ENCODE results near the gene SERPINB10. TPM values are rescaled to one million over a fixed set of nuclear protein-coding genes. Genes with fewer than 3 reads are reported as not detected.

SERPINB10 gene
- total and polyA plus RNA-seq, 2 of the 8 experiments (the other 6 are each of a cell fraction or from before 2014, with no cell fraction given): not detected

DNA sequence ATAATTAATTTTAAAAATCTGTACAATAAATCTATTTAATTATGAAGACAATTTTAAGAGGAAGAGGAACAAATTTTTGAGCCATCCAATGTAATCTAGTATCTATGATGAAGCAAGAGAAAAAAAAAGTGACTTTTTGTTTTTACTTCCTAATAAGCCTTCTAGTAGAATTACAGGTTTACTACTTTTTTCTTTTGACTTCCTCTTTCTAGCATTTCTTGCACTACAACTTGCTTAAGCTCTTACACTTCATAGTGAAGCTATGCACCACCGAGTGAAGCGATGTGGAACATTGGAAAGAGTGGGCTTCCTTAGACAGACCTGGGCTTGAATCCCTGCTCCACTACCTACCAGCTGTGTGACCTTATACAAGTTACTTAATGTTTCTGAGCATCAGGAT lies 18.1 kb upstream of the SERPINB10 start:
- Histone ChIP-seq H3K4me1 (replicated peaks in 1 of 4; ENCODE audit: control insufficient read depth in 3 of 4, insufficient read depth in 4 of 4, low read length in 3 of 4) (no peaks in the 10 kb centered on the region), H2BK120ac (replicated peaks; ENCODE audit: low read depth, low read length) (no peak overlapping the region), H3K9me3 (ENCODE audit: insufficient read depth in 2 of 2, low read depth in 1 of 2, low read length in 1 of 2) (no peaks in the 10 kb centered on the region), H4K20me1 (replicated peaks in 1 of 2; ENCODE audit: control insufficient read depth in 1 of 2, insufficient read depth in 2 of 2, low read length in 2 of 2) (no peaks in the 10 kb centered on the region), H4K5ac (ENCODE audit: insufficient read length, low read depth, low read length) (no peak overlapping the region), H3K18ac (ENCODE audit: extremely low read depth, low read length) (no peak overlapping the region), H3K79me1 (ENCODE audit: low read depth, low read length) (no peaks in the 10 kb centered on the region), H4K91ac (replicated peaks; ENCODE audit: insufficient read length, low read length) (no peak overlapping the region), H3K23ac (ENCODE audit: insufficient read length) (no peak overlapping the region), H2AK5ac (ENCODE audit: low read depth, low read length) (no peak overlapping the region), H3K79me2 (ENCODE audit: control insufficient read depth in 1 of 2, insufficient read depth in 2 of 2, low read length in 2 of 2) (no peaks in the 10 kb centered on the region), H3K27me3 (replicated peaks in 1 of 4; ENCODE audit: control insufficient read depth in 3 of 4, extremely low read depth in 1 of 4, insufficient read depth in 3 of 4, low read length in 3 of 4) (no peaks in the 10 kb centered on the region), H3K27ac (ENCODE audit: low read depth, low read length) (no peak overlapping the region), H3K56ac (replicated peaks; ENCODE audit: insufficient read length, low read depth, low read length) (no peak overlapping the region), H3K4me2 (ENCODE audit: insufficient read depth in 1 of 2, low read depth in 2 of 2, low read length in 2 of 2) (no peak overlapping the region), H3K9ac (replicated peaks in 1 of 4; ENCODE audit: extremely low read depth in 1 of 4, low read depth in 3 of 4, low read length in 3 of 4) (no peak overlapping the region), H3K23me2 (ENCODE audit: low read depth, low read length) (no peaks in the 10 kb centered on the region), H3K14ac (ENCODE audit: insufficient read length) (no peak overlapping the region), H4K8ac (ENCODE audit: extremely low read depth, insufficient read depth, low read length) (no peak overlapping the region), H2BK12ac (ENCODE audit: low read depth, low read length) (no peak overlapping the region), H2BK15ac (ENCODE audit: low read length) (no peak overlapping the region), H2BK5ac (ENCODE audit: low read depth, low read length) (no peak overlapping the region), H3K4me3 (ENCODE audit: extremely low read depth in 1 of 4, insufficient read depth in 2 of 4, low read depth in 3 of 4, low read length in 4 of 4) (no peak overlapping the region), H2AFZ (ENCODE audit: low read length) (no peak overlapping the region), H2BK20ac (ENCODE audit: low read length) (no peak overlapping the region), H3K36me3 (ENCODE audit: control insufficient read depth in 2 of 4, insufficient read depth in 4 of 4, low read length in 3 of 4) (no peaks in the 10 kb centered on the region), H3K4ac (replicated peaks; ENCODE audit: insufficient read length, low read depth, low read length) (no peak overlapping the region)
- CTCF ChIA-PET (ENCODE audit: partially characterized antibody): interaction anchor here (1.6 kb wide), 1 partner anchor 74 kb away, joined by 6 read pairs; no protein-coding TSS in a partner anchor
- 100% methylated on average over 2 of the region's 2 CpGs; no CpG with 5 or more reads in 1 of the 2 experiments for WGBS, 2 experiments (ENCODE audit: extremely low coverage in 1 of 2, insufficient coverage in 1 of 2, insufficient read length in 1 of 2, insufficient replicate concordance in 2 of 2, low coverage in 1 of 2, low lambda C conversion rate in 2 of 2, missing lambda C conversion rate in 1 of 2)
- FAIRE-seq: no peak
- no peak for TF ChIP-seq SIRT6 (IDR thresholded peaks at IDR 0.05; ENCODE audit: low read length)
- TF ChIP-seq CTBP2 (IDR thresholded peaks at IDR 0.05; ENCODE audit: borderline replicate concordance, insufficient read depth, insufficient read length, low read length): no peak
- TF ChIP-seq KDM1A (IDR thresholded peaks at IDR 0.05; ENCODE audit: borderline replicate concordance, low read length): no peak
- no peak for TF ChIP-seq SUZ12 (IDR thresholded peaks at IDR 0.05; ENCODE audit: low read length)
- TF ChIP-seq CHD2 (IDR thresholded peaks at IDR 0.05; ENCODE audit: low read length): no peak
- TF ChIP-seq BRCA1 (IDR thresholded peaks at IDR 0.05; ENCODE audit: low read depth, low read length): no peak
- TF ChIP-seq RAD21 (IDR thresholded peaks at IDR 0.05 in 1 of 2, conservative IDR thresholded peaks at IDR 0.05 in 1 of 2; ENCODE audit: low read depth in 2 of 2, low read length in 2 of 2): no peak
- no peak for TF ChIP-seq YY1 (IDR thresholded peaks at IDR 0.05; ENCODE audit: low read depth, low read length)
- TF ChIP-seq HDAC6 (IDR thresholded peaks at IDR 0.05; ENCODE audit: low read depth, low read length): no peak
- no peak for TF ChIP-seq CBX8 (IDR thresholded peaks at IDR 0.05; ENCODE audit: borderline replicate concordance, low read depth, low read length)
- TF ChIP-seq, protein P1, sequence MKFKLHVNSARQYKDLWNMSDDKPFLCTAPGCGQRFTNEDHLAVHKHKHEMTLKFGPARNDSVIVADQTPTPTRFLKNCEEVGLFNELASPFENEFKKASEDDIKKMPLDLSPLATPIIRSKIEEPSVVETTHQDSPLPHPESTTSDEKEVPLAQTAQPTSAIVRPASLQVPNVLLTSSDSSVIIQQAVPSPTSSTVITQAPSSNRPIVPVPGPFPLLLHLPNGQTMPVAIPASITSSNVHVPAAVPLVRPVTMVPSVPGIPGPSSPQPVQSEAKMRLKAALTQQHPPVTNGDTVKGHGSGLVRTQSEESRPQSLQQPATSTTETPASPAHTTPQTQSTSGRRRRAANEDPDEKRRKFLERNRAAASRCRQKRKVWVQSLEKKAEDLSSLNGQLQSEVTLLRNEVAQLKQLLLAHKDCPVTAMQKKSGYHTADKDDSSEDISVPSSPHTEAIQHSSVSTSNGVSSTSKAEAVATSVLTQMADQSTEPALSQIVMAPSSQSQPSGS (IDR thresholded peaks at IDR 0.05; ENCODE audit: low read length): no peak
- no peak for TF ChIP-seq POLR2A (IDR thresholded peaks at IDR 0.05; ENCODE audit: control extremely low read depth in 1 of 2, low read depth in 2 of 2, low read length in 2 of 2)
- DNase-seq (ENCODE audit: low read depth in 1 of 2, low spot score in 2 of 2): no peak
- POLR2A ChIA-PET (ENCODE audit: partially characterized antibody): no interaction called here

All from H1 (cell line).